Testis (tissue), 3 donors: ENCODE results near the gene SLC15A4. TPM values are rescaled to one million over a fixed set of nuclear protein-coding genes. Genes with fewer than 3 reads are reported as not detected.

Experiments used
- DNase-seq: peaks from one replicate; pipeline ENCODE4 v3.0.0-alpha.2; 2019
- H3K27ac ChIP-seq, 2 donors: fragments of 200-600 bp; sonication (generic); one replicate each; pipeline ENCODE4 v1.5.1; 2019
- H3K27me3 ChIP-seq: fragments of 200-600 bp; sonication (generic); one replicate; pipeline ENCODE4 v1.5.1; 2019
- H3K36me3 ChIP-seq: fragments of 200-600 bp; sonication (generic); one replicate; pipeline ENCODE4 v1.5.1; 2017; ENCODE audit warnings: low read depth; ENCODE audit errors: missing control alignments
- H3K4me1 ChIP-seq: fragments of 200-600 bp; sonication (generic); one replicate; pipeline ENCODE4 v1.5.1; 2019
- H3K4me3 ChIP-seq, 2 donors: fragments of 200-600 bp; sonication (generic); one replicate each; pipeline ENCODE4 v1.5.1; 2017 to 2019
- H3K9me3 ChIP-seq: fragments of 200-600 bp; sonication (generic); one replicate; pipeline ENCODE4 v1.5.1; 2017
- POLR2A ChIP-seq: fragments of 450-650 bp; IDR thresholded peaks from one replicate; pipeline ENCODE4 v1.6.1; 2017; ENCODE audit warnings: antibody characterized with exemption, mild to moderate bottlenecking, moderate library complexity
- WGBS, 2 donors: methylation state at CpG; one replicate each; pipeline ENCODE4 v1.1.5; 2018; 5-methylcytosine and 5-hydroxymethylcytosine counted together
- intact Hi-C: fragments of 100-400 bp; cut with DNase I; formaldehyde crosslinking; loops from one replicate; pipeline ENCODE4 v1.15.1; 2023; ENCODE audit warnings: low total_unique reads
- polyA plus RNA-seq: library from polyadenylated mRNA; stranded (reverse); fragments of 350-450 nt; fragmentation: Illumina TruSeq; extraction: RNeasy Lipid Tissue Mini Kit (QIAGEN cat#74804); gene quantifications from one replicate; pipeline ENCODE4 v1.2.3, GENCODE V29; 2014; ENCODE audit warnings: low read depth, low replicate concordance; ENCODE audit not compliant: insufficient read depth
- total RNA-seq, 2 donors: library from RNA; depleted of rRNA; stranded (reverse); fragments of >200 nt; gene quantifications; one replicate each; pipeline ENCODE4 v1.2.3, GENCODE V29; 2016
- TF ChIP-seq, protein P1 (sequence below), 3 experiments: fragments of 450-650 bp in 2 of 3; fragments of 200-600 bp in 1 of 3; sonication (generic) in 1 of 3; IDR thresholded peaks; one replicate each; pipeline ENCODE4 v1.5.1; 2016 to 2019; ENCODE audit warnings: antibody characterized with exemption in 3 of 3, mild to moderate bottlenecking in 2 of 3, moderate library complexity in 1 of 3

SLC15A4 gene
- total and polyA plus RNA-seq, 3 donors from 2014 or later: 59.7 to 83.7 (median 81.3) TPM

DNA sequence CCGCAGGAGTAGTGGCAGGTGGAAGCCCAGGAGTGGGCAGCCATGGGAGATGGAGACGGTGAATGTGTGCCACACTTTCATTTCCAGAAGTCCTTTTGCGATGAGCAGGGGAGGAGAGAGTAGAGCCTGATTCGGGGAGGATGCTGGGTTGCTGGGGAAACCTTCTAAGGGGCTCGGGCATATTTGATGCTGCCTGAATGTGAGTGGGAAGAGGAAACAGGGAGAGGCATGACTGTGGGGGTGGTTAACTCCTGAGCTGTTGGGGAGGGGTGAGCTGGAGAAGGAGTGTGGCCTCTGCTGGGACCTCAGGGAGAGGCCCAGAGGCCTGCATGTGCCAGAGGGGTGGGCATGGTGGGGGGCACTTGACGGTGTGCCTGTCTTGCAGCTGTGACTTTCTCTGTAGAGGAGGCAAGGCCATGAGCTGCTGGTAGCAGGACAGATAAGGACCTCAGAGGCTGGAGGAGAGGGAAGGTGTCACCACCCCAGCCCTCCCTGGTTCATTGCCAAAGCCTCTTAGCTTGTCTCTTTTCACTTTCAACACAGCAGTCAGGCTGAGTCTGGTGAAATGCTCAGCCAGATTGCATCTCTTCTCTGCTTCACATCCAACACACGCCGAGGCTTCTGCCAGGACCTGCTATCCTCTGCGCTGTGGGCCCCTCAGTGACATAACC is 40.9 kb upstream of the SLC15A4 start:
- intact Hi-C loops: no loop called here
- WGBS, 2 donors: 75 to 85% methylated on average over 9 of the region's 9 CpGs
- TF ChIP-seq, protein P1, sequence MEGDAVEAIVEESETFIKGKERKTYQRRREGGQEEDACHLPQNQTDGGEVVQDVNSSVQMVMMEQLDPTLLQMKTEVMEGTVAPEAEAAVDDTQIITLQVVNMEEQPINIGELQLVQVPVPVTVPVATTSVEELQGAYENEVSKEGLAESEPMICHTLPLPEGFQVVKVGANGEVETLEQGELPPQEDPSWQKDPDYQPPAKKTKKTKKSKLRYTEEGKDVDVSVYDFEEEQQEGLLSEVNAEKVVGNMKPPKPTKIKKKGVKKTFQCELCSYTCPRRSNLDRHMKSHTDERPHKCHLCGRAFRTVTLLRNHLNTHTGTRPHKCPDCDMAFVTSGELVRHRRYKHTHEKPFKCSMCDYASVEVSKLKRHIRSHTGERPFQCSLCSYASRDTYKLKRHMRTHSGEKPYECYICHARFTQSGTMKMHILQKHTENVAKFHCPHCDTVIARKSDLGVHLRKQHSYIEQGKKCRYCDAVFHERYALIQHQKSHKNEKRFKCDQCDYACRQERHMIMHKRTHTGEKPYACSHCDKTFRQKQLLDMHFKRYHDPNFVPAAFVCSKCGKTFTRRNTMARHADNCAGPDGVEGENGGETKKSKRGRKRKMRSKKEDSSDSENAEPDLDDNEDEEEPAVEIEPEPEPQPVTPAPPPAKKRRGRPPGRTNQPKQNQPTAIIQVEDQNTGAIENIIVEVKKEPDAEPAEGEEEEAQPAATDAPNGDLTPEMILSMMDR (IDR thresholded peaks at IDR 0.05): no peak
- TF ChIP-seq POLR2A: no peak
- no peak for DNase-seq
- no peaks in the 10 kb centered on the region for H3K4me1 ChIP-seq
- no peaks in the 10 kb centered on the region for H3K36me3 ChIP-seq
- H3K27ac ChIP-seq: no peak overlapping the region
- no peaks in the 10 kb centered on the region for H3K27me3 ChIP-seq
- H3K4me3 ChIP-seq: no peak overlapping the region
- no peaks in the 10 kb centered on the region for H3K9me3 ChIP-seq

DNA sequence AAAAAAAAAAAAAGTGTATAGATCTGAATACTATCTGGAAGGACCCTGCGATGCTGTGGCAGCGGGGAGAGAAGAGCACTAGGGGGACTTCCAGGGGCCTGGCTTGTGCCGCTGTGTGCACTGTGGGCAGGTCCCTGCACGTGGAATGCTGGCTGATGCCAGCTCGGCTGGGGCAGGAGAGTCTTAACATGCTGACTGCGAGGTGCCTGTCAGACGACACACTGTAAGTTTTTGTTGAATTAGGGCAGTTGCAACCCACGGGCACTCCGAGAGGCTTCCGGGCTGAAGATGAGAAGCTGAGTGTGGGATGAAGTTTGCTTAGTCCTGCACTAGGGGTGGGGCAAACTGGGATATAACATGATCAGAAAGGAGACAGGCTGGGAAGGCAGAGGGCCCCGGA is 40.2 kb upstream of the SLC15A4 start:
- Histone ChIP-seq H3K9me3 (no peaks in the 10 kb centered on the region), H3K4me3 (no peak overlapping the region), H3K4me1 (no peaks in the 10 kb centered on the region), H3K36me3 (no peaks in the 10 kb centered on the region), H3K27me3 (no peaks in the 10 kb centered on the region), H3K27ac (no peak overlapping the region)
- 81 to 83% methylated on average over 11 of the region's 11 CpGs for WGBS, 2 donors
- intact Hi-C loops: no loop called here
- no peak for TF ChIP-seq POLR2A
- TF ChIP-seq, protein P1 (IDR thresholded peaks at IDR 0.05): no peak
- DNase-seq: no peak

DNA sequence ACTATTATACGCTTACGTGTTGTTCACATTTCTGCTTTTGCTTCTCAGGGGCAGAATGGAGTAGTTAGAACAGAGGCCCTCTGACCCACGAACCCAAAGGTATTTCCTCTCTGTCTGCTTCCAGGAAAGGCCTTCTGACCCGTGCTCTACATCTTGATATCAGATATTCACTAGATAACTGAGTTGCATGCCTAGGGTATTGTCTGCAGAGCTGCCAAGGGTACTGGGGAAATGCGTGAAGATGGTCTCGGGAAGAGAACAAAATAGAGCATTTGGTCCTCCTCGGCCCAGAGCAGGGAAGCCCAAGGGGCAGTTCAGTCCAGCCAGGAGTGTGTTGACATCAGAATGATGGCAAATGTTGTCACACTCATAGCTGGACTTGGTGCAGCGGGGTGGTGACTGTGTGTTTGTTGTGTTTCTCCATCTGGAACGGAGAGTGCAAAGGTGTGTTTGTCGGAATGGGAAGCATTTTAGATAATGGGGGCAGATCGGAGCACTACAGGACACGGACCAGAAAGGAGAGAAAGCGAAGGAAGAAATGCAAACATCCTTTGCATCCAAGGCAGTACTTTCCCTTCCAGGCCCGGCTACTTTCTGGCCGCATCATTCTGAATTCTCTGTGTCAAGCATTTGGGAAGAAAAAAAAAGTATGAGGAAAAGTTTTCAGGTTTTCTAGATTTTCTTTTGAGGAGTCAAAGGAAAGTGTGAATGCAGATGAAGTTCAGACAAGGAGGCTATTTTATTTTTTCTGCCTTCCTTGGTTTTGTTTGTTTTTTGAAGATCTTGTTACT is 37.7 kb upstream of the SLC15A4 start:
- DNase-seq: no peak
- TF ChIP-seq, protein P1 (IDR thresholded peaks at IDR 0.05): no peak
- no peak for TF ChIP-seq POLR2A

DNA sequence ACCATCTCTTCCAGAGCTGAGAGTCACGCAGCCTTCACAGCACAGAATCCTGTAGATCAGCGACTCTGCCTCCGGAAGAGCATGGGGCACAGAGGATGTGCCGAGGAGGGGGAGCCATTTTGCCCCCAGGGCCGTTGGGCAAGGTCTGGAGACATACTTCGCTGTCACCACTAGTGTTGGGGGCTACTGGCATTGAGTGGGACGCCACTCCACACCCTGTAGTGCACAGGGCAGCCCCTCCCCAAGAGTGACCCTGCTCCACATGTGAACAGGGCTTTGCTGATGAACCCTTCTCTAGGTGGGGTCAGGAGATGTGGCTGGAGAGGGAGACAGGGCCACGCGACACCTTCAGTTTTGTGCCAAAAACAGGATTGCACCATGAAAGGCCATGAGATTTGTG is 35.6 kb upstream of the SLC15A4 start:
- no peak for DNase-seq
- WGBS, 2 donors: 87 to 97% methylated on average over 8 to 9 of the region's 9 CpGs
- TF ChIP-seq, protein P1 (IDR thresholded peaks at IDR 0.05): no peak
- no peak for TF ChIP-seq POLR2A
- H3K9me3 ChIP-seq: no peaks in the 10 kb centered on the region
- intact Hi-C loops: no loop called here
- H3K36me3 ChIP-seq: no peaks in the 10 kb centered on the region
- H3K4me1 ChIP-seq: no peaks in the 10 kb centered on the region
- H3K27me3 ChIP-seq: no peaks in the 10 kb centered on the region
- no peak overlapping the region for H3K27ac ChIP-seq
- H3K4me3 ChIP-seq: no peak overlapping the region

More for the DNA sequence above, 37.7 kb upstream of the SLC15A4 start:
- intact Hi-C loops: no loop called here
- no peak overlapping the region for H3K27ac ChIP-seq
- WGBS, 2 donors: 83 to 88% methylated on average over 15 of the region's 15 CpGs
- H3K9me3 ChIP-seq: no peaks in the 10 kb centered on the region
- H3K27me3 ChIP-seq: no peaks in the 10 kb centered on the region
- H3K36me3 ChIP-seq: no peaks in the 10 kb centered on the region
- no peak overlapping the region for H3K4me3 ChIP-seq
- no peaks in the 10 kb centered on the region for H3K4me1 ChIP-seq
